HUDEP-2 (cell line): Measurements from ENCODE around the gene GGACT.

Source experiments
- DNase-seq, 76 experiments: peaks; one replicate each; lab custom pipeline; 2025; ENCODE audit not compliant: unreplicated experiment in 76 of 76; lab: John Stamatoyannopoulos, UW

The GGACT gene

DNA sequence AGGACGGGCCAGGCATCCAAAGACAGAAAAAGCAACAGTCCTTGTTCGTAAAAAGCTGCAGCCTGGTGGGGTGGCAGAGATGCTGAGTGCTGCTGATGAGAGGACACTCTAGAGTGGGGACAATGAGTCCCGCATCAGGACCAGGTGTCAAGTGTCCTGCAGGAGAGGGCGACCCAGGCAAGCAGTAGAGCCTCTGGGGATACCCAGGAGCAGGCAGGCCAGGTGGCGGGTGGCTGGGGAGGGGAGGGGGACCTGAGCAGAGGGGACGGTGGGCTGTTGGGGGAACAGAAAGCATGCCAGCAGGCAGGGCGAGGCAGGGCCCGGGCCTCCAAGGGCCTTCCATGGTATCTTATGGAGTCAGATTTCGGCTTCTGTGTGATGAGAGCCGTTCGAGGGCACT lies 35.8 kb downstream of the GGACT start:
- no peak for DNase-seq

DNA sequence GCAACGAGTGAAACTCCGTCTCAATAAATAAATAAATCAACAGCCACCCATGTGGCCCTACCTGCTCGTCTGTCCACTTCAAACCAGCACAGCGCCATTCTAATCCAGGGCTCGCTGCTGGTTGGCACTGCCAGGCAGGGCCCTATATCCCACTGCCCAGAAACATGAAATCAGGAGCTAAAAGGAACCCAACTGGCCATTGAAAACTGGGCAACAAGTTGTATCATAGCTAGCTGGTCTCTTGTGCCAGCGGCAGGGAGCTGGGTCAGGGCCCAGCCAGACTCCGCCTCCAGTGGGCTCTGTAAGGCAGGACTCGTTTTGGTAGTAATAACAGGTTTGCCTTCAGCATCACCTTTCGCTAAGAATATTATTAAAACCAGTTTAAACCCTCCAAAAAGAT lies 39.3 kb downstream of the GGACT start:
- DNase-seq = no peak

DNA sequence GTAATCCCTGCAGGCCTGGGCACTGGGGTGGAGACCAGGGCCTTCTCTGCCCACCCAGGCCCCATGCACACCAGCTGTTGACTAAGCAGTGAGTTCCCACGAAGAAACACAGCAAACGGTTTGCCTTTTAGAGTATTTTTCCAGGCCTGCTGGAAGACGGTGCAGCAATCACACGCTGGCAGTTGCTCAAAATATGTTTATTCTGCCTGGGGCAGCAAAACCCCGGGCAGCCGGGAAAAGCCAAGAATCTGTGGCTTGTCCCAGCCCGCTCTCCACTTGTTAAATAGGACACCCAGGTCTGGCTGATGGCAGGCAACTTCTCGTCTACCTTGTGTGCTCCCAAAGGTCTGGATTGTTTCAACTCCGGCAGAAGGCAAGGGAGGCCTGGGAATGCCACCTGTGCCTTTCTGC lies 40.8 kb downstream of the GGACT start:
- DNase-seq = no peak

DNA sequence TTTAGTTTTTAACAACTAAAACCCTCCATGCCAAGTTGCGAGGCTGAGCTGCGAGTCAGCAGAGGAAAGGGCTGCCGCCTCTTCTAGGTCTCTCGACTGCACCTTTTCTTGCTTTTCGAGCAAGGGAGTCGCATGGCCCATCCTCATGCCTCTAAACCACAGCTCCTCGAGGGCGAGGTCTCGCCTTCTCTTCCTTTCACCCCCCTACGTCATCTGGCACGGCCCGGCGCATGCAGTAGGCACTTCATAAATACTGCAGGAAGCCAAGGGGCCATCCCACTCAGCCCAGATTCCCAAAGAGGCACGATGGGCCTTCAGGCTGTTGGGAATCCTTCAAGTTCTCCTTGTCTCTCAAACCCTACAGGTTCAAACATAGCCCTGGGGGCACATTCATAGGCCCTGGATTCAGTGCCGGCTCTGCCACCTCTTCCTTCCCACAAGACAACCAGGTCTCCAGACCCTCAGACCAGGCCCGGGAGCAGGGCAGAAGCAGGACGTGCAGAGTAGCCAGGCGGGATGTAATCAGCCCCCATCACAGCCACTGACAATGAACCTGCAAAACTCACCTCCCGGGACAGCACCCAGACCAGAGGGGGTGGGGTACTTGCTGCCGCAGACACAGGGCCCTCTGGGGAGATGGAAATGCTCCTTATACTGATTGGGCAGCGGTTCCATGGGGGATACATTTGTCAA lies 41.7 kb downstream of the GGACT start:
- no peak for DNase-seq

DNA sequence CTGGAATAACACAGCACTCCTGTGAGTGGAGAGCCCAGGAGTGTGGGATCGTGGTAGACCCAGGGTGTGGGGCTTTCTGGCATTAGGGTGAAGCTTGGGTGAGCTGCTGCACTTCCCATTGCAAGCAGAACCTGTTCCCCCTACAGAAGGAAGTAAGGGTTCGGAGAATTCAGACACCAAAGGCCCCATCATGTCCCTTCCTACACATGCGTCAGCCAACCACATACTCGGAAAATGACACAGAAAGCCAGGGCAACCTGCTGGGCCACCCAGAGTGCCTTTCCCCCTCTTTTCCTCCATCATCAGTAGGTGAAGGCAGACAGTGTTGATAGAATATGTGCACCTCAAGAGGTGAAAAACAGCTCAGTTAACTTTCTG lies 42.9 kb downstream of the GGACT start:
- DNase-seq = no peak

DNA sequence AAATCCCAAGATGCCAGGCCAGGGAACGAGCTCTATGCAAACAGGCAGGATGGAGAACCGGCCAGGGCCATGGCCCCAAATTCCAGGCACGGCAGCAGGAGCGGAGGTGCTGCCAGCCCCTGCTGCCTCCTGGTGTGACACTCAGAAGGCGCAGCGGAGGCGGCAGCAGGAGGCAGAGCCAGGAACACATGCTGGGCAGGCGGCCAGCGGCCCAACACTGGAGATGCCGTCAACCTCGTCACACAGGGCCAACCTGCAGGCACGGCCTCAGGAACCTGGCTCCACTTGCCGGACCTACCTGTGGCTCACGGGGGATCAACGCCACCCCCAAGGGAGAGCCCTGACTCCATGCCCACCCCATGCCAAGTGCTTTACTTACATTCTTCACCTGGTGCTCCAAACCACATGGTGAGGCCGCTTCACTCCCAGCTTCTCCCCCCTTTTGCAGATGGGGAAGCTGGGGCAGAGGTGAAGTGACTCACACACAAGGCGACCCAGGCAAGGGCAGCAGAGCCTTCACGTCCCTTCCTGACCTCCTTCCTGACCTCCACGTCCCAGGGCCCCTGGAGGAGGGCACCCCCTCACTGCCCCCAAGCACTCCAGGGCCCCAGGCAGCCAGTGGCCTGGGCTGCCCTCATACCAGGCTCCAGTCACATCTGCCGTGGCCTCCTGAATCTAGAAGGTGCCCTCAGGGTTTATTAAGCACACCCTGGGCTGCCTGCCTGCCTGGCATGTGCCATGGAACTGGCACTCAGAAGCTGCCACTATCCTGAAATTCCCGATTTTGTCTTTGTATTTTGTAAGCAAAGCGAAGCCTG lies 43.5 kb downstream of the GGACT start:
- DNase-seq = no peak

DNA sequence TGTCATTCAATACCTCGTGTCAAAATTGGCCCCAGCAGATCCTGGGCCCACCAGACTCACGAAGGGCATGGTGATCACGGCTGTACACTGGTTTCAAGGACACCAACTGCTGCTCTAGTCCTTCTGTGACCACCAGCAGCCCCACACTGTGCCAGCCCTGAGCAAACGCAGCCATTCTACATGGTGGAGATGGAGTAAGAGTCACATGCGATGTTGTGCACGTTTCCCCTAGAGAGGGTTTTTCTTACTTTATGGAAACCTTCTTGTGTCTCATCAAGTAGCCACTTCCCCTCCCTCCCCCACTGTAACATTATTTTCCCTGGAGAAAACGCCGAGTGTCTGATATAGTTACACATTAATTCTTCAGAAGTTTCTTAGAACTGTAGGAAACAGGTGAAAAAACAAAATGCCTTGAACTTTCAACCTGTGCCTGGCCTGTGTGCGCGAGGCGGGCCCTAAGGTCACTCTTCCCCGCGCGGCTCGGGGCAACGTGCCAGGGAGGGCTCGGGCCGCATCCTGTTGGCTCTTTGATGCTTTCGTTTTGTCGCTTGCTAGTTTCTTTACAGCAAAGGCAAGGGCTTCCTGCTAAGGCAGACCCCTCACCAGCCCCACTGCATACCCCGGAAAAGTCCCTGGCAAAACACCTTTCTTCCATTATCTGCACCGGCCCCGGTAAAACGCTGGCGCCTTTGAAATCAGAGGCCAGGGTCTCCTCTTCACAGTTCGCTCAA lies 44.6 kb downstream of the GGACT start:
- DNase-seq = no peak

DNA sequence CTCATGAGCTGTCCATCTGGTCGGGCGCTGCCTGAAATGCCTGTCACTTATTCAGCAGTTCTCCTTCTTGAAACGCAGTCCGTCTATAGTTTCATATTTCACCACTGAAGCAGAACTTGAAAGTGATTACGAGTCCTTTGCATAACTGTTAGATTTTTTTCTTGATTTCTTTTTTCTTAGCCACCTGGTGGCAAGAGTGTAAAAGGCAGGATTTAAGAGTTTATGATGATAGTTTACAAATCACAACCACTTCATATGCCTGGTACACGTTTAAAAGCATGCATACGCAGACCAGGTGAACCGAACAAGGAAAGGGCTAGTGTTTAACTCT lies 45.8 kb downstream of the GGACT start:
- DNase-seq = no peak

DNA sequence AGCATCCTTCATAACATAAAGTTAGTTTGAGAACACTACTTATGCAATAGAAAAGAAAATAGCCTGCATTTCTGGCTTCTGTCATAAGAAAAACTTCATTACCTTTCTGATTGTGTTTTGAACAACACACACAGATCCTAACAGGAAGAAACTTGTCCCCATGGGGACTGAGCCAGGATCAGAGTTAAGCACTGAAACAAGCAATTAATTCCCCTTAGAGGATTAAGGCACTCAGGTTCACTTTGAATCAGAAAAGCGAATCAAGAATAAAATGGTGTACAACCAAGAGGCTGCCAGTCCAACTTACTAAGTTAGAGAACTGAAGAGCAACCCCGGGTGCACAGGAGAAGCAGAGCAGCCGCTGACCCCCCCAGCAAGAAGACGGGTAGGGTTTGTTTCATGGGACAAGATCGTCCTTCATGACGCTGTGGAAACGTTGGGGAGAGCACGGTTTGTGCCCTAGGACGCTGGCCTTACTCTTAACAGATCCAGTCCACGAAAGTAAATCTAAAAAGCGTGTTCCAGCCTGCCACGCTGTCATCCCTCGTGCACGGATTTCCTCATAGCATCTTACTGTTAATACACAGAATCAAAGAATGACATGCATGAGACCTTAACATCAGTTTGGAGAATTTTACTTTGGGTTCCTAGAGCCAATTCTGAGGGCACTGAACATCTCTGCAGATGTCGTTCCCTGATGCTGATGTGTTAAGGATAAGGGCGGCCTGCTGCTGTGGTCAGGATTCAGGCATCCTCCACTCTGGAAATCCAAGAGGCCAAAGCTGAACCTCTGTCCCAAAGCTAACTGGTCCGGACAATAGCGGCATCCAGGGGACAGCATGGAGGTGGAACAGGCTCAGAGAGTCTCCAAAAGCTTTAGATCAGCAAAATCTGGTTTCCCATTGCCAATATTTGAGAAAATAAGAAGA lies 46.4 kb downstream of the GGACT start:
- no peak for DNase-seq

DNA sequence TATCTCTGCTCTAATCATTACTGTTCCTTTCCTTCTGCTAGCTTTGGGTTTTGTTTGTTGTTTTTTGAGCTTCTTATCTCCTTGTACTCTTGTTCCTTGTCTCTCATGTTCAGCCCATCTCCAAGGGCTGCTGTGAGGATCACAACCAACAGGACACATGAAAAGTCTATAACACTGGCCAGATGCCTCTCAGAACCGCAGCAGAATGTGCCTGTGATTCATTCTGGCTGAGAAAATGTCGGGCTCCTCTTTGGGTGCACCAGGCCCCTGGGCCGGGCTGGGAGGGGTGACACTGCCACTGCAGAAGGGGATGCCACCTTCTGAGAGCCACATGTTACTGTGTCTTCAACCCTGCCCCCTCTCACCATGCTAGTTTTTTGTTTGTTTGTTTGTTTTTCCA lies 48.0 kb downstream of the GGACT start:
- no peak for DNase-seq

DNA sequence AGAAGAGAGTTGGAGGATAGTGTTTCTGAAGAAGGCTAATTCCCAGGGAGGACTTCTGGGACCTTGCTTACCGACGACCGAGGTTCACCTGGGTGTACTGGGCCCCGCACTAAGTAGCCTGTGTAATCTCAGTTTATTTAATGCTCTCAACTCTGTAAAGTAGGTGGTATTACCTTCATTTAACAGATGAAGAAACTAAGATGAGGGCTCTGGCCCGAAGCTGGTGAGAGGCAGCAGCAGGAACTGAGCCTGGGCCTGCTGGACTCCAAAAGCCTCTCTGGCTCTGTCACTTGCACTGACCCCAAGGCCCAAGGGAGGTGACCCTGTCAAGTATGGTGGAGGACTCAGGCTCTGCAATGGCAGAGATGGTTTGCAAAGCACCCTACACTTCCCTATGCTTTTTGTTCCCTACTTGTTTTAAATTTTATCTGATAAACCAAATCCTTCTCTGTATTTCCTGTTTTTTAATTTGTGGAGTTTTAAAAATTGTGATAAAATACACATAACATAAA lies 50.6 kb downstream of the GGACT start:
- no peak for DNase-seq

DNA sequence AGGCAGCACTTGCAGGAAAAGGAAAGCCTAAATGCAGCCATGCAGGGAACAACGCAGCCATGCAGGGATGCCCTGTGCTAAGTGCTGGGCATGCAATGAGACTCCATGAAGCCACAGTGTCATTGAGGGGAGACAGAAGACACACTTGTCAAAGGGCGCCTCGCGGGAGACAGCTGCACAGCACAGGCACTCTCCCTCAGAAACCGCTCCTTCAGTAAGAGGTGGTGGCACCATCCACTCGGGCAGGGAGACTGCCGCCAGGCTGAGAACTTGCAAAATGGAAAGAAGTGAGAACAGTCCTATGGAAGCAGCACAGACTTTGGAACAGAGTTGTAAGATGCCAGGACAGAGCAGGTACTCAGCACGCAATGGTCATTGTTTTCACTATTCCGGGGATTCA lies 51.1 kb downstream of the GGACT start:
- no peak for DNase-seq

DNA sequence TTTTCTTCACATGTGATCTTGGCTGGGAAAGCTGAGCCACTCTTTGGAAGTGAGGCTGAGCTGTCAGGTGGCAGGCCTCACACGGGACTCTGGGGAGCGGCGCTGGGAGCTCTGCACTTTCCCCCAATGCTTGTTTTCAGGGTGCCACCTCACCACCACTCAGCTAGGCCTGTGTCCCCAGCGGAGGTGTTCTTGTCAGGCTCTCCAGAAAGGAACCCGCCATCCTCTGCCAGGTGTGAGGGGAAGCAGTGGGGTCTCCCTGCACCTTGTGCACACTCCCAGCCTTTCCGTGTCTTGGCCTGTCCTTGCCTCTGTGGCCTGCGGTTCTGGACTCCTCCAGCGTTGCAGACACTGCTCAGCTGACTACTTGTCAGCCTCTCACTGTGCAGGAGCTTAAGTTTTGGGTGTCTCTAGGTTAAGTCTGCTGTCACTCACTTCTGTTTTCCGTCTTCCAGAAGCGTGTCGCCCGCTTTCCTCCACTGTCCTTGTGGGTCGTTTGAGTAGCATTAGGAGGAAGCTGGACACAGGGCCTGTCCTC lies 51.9 kb downstream of the GGACT start:
- DNase-seq = no peak

DNA sequence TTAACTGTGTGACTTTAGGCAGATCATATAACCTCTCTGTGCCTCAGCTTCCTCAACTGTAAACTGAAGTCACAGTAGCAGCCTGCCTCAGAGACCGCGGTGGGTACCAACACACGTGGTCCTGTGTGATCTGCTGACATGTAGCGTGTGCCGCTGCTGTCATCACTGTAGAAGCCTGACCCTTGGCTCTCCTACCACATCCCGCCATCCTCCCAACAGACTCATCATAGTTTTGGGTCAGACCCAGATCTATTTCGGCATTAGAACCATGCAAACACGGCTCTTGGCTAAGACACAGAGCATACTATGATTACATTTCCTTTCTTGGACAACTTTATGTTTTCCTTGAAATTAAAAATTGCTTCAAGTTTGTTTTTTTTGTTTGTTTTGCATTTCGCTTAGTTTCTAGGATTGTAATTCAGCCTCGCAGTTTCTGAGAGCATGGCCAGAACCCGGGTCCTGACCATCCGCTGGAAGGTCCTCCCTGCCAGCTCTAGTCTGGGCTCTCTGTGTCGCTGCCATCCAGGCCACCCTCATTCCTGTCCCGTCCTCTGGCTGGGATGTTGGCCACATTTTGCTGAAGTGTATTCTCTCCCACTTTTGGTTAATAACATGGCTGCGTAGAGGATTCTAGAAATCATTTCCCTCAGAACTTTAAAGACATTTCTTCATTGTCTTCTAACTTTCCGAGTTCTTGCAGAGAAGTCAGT lies 53.0 kb downstream of the GGACT start:
- no peak for DNase-seq

DNA sequence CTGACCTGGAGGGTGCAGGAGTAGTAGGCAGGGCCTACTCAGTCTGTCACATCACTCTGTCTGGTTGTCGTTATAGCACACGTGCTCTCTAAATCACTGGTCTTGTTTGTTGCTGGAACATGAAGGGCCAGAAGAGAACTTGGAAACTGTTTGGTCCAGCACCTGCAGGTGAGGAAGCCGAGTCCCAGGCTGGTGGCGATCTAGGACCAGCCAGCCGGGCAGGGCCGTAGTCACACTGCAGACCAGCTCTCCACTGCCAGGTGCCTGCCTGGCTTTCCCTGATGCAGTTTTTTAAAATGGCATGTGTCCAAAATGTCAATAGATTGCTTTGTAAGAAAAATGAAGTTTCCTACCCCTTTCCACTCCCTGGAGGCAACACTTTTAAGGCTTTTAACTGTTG lies 53.7 kb downstream of the GGACT start:
- DNase-seq = no peak

DNA sequence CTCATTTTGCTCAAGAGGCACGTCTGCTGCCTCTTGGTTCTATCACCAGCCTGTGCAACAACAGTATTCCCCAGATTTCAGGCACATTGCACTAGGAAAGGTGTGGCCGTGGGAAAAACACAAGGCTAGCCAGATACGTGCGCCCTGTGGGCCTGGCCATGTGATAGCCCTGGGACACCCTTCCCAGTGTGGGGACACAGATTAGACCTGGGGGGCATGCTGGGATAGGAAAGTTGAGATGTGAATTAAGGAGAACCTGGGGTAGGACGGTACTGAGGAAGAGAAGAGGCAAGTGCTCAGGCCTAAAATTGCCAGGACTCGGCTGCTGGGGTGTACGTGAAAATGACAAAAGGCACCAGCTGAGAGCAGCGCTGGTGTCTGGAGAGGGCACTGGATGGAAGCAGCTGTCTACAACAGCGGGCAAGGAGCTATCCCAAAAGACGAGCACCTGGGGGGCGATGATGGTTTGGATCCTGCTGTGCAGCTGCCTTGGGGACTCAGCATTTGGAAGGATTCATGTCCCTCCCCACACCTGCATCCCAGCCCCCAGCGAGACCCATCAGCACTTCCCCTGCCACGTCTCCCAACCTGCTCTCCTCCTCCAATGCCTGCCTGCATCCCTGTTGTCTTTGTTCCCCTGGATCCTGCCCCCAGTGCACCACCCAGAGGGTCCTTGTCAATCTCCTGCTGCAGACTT lies 54.3 kb downstream of the GGACT start:
- no peak for DNase-seq

DNA sequence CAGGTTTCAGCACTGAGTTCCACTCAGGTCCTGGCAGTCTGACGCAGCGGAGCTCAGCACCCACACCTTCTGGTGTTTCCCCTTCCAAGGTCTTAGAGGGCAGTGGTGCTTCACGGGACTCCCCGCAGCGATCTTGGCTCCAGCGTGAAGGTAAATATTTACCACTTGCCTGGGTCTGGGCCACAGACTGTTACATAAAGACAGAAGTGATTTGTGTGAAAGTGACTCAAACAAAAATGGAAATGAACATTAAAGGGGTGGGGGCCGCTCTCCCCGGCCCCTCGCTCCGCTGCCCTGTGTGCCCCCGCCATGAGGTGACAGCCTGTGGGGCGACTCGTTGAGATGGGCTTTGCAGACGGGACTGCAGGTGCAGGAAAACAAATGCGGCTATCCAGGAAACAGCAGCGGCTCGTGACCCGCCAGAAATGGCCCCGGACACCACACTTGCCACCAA lies 55.0 kb downstream of the GGACT start:
- no peak for DNase-seq

DNA sequence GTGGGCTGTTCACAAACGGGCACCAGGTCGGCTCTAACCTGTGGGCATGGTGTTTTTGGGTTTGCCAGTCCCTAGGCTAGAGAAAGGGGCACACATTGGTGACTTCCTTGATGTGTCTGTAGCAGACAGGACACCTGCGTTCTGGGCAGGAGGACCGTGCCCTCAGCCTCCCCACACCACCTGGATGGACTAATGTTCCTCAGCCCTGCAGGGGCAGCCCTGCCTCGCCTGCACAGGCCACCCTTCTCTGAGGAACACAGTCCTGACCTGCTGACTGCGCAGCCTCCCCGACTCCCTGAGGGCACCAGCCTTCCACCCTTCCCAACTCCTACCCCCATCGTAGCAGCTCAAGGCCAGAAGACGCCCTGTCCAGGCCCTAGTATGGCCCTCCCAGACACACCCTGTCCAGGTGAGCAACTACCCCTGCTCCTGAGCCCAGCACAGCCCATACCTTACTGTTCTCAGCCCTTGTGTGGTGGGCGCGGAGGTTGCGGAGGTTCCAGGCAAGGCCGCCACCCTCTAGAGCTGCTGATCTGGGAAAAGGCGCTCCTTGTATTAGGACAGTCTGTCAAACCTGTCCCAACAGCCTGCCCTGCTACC lies 55.7 kb downstream of the GGACT start:
- no peak for DNase-seq
